B cell (primary cell): Measurements from ENCODE around the gene ANKRD42.

Source experiments
- CTCF ChIP-seq: fragments of 200-600 bp; IDR thresholded peaks from one replicate; pipeline ENCODE4 v1.8.0; 2022; ENCODE audit warnings: antibody characterized with exemption, mild to moderate bottlenecking
- EZH2 ChIP-seq: IDR thresholded peaks from 2 replicates; pipeline ENCODE4 v1.6.1; 2012; ENCODE audit warnings: borderline replicate concordance, low read depth, mild to moderate bottlenecking, moderate library complexity, low read length; ENCODE audit not compliant: insufficient read depth, poor library complexity, severe bottlenecking

DNA sequence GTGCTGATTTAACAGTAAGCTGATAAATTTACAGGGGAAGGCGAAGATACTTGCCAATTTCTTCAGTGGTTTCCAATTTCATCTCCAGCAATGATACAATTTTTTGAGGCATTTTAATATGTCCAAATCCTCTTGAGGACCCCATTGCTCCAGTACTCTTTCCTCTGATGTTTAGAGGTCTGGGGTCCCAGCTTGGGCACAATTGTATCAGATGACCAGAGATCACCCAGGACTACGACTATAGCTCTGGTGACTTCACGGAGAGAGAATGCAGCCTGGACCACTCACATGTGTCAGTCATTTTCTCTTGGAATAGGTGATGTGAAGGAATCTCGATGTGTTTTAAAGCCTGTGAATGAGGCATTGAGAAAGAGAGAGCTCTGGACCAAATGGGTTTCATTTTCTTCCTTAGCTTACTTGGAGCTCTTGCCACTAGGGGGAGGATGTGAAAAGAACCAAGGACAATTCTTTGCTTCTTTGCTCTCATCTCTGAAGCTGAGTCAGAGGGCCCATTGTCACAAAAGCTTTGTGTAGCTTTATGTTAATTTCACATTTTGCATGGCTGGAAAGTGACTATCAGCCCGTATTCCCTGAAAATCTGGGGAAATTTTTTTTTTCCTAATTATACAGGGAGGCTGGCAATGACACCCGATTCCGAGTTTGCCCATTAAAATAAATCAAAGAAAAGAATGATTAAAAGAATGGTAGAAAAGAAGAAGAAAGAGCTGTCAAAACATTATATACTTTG lies 99.4 kb downstream of the ANKRD42 start:
- TF ChIP-seq CTCF (peak; percentile 79), EZH2 (no peak)
